GM19328 (cell line): ENCODE results near the gene SLC37A1.

ENCODE experiments used
- ATAC-seq: cut with Tn5 transposase; IDR thresholded peaks from one replicate; pipeline ENCODE4 v1.9.1; 2021; ENCODE audit warnings: mild to moderate bottlenecking, moderate library complexity; ENCODE audit not compliant: unreplicated experiment

Gene SLC37A1

DNA sequence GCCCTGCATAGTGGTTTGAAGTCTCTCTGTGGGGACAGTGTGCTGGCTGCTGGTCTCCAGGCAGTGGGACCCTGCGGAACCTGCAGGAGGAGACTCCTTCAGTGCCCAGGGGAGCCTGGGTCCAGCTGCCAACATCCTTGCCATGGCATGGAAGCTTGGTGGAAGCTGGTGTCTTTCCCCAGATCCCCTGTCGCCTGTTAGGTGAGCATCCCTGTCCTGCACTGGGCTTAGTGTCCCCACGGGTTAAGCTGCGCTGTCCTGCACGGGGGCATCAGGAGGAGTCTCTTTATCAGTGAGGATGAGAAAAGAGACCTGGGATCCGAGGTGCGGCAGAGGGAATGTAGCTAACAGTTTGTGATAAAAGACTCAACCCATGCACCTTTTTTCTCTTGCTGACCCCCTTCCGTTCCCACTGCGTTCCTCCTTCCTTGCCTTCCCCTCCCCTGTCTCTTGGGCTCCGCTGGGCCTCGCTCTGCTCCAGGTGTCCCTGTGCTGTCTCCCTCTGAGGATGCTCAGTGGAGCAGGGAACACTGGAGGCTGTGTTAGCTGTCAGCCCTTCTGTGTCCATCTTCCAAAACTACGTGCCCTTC, 59.3 kb downstream of the SLC37A1 start:
- ATAC-seq: no peak

DNA sequence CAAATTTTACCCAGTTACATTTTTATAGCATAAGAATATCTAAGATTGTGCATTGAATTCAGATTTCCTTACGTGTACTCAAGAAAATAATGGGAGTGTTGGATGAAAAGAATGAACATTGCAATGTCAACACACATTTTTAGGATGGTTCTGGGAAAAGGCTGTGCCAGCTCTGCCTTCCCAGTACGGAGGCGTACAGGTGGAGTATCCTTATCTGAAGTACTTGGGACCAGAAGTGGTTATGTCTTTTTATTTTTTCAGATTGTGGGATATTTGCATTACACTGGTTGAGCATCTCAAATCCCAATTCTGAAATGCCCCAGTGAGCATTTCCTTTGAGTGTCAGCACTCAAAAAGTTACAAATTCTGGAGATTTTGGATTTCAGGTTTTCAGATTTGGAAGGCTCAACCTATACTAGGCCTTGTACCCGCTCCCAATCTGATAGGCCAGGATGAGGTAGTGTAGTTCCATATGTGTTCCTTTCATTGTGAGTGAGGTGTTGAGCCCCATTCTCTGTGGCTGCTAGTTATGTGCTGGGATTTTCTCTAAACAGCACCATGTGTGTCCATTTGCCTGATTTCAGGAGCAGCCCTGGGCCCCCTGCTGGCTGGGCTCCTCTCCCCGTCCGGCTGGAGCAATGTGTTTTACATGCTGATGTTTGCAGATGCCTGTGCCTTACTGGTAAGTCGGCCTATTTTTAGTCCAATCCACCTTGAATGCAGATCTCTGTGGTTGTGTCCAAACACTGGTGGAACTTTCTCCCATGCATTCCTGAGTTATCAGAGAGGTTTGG, 60.8 kb downstream of the SLC37A1 start:
- ATAC-seq: no peak

DNA sequence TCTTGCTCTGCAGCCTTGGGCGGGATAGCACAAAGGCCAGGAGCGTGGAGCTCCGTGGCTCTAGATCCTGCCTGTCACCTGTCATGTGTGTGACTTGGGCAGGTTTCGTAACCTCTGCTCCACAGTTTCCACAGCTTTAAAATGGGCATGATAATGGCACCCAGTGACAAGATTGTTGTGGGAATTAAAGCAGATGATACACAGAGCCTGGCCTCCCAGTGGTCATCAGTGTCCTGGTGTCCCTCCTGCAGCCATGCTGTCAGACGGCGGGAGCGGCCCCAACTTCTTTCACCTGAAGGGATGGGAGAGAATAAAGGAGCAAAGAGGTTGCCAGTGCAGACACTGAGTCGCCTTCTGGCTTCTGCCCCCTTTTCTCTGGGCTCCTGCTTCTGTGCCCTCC, 61.5 kb downstream of the SLC37A1 start:
- ATAC-seq: no peak

DNA sequence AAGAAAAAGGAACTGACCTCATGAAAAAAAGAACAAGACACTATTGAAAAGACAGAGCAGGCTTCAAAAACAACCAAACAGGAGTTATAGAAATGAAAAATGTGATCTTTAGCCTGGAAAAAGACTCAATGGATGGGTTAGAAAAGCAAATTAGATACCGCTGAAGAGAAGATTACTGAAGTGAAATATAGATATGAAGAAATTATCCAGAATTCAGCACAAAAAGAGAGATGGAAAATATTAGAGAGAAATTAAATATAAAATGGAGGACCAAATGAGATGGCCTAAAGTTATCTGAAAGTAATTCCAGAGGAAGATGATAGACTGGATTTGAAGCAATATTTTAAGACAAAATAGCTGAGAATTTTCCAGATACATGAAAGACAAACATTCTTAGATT, 63.0 kb downstream of the SLC37A1 start:
- ATAC-seq: no peak

DNA sequence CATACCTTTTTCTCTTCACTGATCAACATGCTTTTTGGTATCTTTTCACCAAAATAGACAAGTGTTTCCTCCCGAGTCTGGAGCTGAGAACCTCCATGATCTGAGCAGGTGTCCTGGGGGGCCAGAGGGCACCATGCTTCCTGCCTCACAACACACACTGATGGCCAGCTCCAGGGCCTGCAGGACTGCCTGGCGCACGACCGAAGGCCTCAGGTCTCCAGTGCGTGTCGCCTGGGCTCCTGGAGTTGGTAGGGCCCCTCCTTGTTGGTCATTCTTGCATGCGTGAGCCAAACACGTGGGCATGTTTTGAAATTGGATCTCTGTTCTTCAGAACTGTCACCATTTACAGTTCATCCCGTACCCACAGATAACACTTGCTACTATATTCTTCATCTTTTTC, 64.4 kb downstream of the SLC37A1 start:
- no peak for ATAC-seq

DNA sequence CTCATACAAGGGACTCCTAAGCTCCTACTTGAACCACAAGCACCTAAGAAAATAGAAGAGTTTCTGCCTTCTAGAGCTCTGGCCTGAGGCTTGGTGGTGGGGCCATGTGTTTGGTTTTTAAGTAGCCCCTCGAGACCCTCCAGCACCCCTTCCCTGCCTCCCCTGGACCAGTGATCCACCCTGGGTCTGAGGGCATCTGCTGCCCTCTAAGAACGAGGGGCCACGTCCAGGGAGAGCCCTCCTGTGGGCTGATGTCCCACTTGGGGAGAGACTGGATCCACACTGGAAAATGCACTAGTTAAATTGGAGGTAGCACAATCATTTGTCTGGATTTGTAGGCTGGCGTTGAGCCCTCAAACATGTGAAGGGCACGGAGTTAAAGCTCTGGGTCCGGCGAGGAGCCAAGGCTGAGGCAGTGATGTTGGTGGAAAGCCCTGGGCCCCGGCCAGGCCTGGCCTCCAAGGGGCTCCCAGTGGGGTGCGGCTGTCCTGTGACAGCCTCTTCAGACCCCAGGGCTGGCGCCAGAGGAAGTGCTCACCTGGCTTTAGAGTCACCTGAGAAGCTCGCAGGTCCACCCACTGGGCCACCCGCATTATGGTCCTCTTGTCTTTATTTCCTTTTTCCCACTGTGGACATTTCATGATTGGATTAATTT, 65.2 kb downstream of the SLC37A1 start:
- no peak for ATAC-seq

DNA sequence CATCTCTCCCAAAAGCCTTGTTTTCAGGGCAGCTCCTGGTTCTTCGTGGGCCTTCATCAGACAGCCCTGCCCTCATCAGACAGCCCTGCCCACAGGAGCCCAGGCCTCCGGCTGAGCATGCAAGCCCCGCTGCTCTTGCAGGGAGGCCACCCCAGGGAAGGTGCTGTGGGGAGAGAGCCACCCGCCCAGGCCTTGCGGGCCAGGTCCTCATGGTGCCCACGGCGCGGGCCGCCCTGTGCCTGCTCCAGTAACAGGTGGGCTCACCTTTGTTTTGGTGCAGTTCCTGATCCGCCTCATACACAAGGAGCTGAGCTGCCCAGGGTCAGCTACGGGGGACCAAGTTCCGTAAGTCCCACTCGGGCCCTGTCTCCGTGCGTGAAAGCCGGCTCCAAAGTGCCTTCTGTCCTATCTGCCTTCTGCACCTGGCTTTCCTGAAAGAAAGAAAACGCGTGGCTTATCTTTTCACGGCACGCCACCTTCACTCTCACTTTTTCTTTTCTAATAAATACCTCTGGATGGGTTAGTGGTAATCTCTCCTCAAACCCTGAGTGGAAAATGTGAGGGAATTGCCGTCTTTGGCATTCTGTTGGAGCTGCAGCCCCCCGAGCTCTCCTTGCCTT, 65.9 kb downstream of the SLC37A1 start:
- no peak for ATAC-seq

DNA sequence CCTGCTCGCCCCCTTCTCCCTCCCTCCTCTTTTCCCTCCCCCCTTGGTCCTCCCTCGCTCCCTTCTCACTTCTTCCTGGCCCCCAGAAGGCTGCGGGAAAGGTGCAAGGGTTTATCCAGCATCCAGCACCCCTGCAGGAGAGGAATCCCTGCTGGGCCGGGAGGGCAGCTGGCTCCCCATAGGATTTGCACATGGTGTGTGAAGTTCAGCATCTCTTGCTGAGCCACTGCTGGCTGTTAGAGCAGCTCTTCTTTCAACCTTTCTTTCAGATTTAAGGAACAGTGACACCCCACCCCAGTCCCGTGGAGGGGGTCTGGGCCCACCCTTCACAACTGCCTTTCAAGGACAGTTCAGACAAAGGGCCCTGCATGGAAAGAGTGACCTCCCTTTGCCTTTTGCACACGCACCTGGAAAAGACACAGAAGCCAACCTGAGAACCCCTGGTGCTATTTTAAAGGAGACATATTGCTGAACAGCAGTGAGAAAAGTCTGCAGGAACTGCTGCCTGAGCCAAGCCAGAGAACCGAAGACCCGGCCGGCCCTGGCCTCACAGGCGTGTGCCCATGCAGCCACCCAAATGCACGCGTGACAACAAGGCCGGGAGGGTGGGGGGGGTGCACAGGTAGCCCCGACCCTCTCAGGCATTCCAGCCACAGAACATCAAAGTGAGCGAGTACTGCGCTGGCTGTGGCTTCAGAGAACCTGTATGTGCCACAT, 66.6 kb downstream of the SLC37A1 start:
- no peak for ATAC-seq

DNA sequence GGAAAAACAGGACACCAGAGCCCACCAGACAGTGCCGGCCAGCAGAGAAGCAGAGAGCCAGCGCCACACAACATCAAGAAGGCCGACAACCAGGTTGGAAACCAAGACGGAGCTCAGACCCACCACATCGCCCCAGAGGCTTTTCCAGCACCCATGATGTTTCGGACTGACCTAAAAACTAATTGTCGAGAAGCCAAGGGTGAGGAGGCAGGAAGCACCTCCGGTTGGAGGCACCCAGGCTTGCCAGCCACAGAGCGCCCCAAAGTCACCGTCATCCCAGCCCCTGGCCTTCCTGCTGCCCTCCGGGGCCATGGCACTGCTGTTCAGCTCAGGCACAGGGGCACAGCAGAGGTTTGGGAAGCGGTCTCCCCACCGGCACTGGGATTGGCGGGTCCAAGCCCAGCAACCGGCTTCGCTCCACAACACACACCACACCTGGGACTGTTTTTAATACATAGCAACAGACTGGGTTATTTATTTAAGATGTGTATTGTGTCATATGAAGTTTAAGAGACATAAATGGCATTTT, 67.2 kb downstream of the SLC37A1 start:
- no peak for ATAC-seq

DNA sequence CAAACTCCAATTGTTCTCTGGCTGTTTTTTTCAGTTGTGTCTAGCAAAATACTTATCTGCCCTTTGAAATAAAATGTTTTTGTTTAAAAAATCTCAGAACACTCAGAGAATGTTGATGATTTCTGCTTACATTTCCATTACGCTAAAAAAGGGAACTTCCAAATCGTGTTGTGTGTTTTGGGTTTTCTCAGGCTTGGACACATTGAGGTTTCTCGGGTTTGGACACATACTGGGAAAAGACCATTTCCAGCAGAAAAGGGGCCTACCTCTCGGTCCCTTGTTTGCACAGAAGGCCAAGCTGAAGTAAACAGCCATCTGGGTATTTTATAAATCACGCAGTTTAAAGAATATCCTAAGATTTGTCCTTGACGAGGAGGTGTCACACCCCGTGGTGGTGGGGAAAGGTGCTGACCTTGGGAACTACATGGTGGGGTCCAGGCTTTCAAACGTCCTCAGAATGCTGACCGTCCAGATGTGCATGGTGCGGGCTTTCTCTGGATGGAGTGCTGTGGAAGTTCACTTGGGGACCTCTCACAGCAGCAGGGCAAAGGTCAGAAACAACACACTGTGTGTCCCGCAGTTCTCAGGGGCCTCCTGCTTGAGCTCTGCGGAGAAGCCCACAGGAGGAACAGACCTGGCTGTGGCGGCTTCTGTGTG, 67.8 kb downstream of the SLC37A1 start:
- no peak for ATAC-seq

DNA sequence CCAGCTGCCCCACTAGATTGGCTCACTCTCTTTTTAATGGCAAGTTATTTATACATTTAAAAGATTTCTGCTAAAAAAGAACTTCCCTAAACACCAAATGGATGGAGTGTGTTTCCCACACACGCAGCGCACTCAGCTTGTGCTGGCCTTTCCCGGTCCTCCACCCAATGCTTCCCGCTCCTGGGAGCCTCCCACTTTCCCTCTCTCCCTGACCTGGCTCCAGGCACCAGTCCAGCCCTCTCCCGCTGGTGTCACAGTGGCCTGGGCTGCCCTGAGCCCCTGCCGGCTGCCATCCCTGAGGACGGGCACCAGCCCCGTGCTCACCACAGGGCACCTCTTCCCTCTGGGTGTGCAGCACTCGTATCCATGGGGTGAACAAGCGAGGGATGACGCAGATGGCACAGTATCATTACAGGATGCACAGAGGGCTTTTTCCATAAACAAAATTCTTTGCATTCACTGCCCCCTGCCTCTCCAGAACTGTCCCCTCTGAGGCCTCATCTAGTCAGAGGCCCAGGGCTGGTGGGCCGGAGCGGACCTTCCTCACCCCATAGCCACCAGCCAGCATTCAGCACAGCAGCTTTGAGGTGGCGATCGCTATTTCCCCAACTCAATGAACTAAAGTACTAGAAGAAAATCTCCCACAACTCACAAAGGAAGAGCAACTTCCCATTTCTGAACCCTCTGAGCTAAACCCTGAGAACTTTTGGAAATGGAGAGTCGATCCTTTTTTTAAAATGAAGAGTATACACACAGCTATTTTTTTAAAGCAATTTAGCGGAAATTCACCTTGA, 68.5 kb downstream of the SLC37A1 start:
- no peak for ATAC-seq

DNA sequence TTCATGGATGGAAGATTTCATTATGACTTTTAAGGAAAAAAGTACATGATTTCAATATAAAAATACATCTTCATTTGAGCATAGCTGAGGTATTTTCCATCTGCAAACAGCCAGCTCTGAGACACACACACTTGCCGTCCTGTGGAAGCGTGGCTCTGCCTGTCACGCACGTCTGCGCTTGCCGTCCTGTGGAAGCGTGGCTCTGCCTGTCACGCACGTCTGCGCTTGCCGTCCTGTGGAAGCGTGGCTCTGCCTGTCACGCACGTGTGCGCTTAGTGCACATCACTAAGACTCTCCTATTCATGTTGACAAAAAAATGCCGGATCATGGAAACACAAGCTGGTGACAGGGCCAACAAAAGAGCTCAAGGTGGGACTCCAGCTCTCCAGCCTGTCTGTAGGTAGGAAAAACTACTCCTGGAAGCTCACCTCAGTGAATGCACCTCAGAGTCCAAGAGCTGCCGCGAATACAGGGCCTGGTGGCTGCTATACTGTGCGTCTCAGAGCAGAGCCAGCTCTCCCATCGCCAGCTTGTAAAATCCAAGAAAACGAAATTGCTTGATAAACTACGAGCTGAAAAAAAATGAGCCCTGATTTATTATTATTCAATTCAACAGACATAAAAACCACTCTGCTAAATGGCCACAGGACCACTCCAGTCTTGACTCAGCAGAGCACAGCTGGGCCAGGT, 69.3 kb downstream of the SLC37A1 start:
- no peak for ATAC-seq

DNA sequence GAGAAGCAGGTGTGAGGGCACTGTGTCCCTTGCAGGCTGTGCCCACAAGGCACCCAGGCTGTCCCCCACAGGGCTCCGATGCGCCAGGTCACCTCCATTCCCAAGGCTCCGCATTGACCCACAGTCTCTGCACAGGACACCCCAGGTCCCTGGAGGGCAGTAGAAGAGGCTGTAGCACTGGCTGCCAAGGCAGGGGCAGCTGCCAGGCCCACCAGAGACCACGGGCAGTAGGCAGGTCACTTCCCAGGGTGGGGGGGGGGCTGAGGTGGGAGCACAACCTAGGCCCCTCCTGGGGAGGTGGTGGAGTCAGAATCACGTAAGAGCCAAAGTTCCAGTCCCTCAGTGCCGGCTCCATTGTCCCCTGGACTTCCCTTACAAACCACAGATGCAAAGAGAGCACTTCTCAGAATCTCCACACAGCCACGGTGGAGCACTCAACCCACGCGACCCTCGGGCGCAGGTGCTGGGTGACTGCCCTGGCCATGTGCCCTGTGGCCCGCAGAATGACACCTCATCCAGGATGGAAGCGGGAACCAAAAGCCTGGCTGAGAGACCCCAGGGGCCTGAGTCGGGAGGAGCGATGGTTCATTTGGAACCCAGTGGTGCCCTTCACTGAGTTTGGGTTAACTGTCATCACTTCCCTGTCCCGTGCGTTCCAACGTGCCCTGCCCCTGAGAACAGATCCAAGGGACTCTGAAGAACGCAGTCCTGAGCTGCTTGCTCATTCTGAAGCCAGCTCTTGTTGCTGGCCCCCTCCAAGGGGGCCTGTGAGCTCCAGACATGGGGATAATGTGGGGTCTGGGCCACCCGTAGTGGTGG, 70.0 kb downstream of the SLC37A1 start:
- ATAC-seq: no peak

DNA sequence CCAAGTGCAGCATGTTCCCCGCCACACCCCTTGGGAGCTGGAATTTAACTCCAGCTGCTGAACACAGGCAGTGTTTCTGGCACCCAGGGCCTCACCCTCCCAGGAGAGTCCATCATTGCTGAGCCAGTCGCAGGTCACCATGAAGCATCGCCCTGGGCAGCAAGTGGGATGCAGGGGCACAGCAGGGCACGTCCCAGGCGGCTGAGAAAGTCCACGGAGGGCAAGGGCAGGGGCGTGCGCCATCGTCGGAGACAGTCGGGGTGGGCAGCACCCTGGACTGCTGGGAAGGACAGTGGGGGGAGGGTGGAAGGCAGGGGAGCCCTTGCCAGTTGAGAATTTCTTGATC, 70.6 kb downstream of the SLC37A1 start:
- no peak for ATAC-seq

DNA sequence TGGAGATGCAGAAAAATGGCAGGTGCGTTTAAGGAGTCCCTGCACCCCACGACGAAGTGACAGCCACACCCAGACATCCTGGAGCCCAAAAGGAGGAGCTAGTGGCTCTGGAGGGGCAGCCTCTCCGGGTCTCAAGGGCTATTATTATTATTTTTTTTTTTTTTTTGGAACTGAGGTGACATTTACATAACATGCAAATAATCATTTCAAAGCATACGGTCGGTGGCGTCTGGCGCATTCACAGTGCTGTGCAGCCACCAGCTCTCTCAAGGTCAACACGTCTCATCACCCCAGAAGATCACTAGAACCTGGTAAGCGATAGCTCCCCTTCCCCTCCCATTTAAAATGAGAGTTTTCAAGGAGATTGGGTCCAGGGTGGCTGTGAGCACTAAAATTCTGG, 72.2 kb downstream of the SLC37A1 start:
- no peak for ATAC-seq

DNA sequence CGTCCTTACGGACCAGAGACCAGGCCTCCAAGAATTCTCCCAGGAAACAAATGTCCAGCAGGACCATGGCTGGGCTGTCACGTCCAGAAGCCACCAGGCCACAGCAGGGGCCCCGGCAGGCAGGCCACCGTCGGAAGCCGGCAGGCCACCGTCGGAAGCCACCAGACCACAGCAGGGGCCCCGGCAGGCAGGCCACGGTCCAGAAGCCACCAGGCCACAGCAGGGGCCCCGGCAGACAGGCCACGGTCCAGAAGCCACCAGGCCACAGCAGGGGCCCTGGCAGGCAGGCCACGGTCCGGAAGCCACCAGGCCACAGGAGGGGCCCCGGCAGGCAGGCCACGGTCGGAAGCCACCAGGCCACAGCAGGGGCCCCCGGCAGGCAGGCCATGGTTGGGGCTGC, 72.8 kb downstream of the SLC37A1 start:
- ATAC-seq: no peak

DNA sequence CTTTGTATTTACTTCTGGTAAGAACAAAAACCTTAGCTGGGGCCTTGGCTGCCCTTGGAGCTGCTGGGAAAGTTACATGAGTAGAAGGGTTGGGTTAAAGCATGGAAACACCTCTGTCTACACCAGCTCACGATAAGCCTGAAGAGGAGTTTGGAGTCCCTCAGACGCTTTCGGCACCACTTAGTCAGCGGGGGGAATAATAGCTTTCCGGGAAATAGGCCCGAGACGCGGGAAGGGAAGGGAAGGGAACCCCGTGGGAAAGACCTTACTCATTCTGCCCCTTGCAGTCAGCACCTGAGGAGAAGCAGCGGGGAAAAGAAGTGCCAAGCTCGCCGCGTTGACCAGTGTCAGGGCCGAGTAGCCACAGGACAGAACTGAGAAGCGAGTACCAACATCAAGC, 73.4 kb downstream of the SLC37A1 start:
- no peak for ATAC-seq

DNA sequence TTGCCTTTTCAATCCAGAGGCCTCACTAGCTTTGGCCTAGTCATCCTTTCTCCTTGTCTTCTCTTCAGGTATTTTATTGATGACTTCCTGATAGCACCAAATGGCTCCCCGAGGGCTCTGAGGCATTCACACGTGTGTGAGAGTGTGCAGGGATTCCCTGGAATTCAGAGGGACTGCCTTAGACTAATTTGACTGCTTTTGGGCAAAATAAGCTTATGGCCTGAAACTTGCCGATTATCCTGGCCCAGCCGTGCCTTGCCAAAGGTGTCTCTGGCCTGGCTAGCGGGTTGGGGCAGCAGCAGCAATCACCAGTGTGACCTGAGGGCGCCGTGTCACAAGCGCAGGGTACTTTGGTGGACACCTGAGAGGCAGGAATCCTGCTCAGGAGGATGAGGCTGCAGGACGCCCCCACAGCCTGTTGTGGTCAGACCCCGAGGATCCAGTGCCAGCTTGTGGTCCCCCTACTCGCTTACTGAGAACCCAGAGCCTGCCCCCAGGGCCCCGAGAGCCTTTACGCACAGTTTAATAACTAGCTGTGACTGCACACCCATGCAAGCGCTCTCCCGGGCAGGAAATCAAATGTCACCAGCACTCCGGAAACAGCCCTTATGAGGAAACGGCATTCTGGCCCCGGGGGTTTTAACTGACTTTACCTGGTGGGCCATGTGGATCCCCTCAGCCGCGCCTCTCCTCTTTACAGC, 76.9 kb downstream of the SLC37A1 start:
- no peak for ATAC-seq
